Embryonic facial prominence (tissue), 1 donor: Measurements from ENCODE around the gene DZANK1.
"Not testable (repeated sequence)": the region's sequence is repeated elsewhere in the genome, so short reads cannot be mapped to it uniquely, and the experiment has no call there.

Experiments
- DNase-seq: peaks from one replicate; pipeline ENCODE4 v3.0.0-alpha.2; 2016; ENCODE audit errors: extremely low spot score

DZANK1 gene

DNA sequence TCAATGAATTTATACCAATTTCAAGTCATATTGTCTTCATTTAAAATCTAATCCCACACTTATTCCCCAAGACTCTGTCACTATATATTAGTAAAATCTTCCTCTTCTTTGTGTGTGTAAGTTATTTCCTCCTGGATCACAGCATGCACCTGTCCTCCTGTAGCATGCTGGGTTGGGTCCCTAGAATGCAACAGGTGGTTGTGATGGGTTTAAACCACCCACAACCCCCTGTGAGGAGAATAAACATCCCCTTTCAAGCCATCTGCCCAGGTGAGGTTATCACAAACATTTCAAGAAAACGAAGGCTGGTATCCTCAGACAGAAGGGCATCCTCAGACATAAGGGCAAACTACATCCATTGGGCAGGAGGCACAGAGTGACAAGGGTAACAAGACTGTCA is 26.4 kb downstream of the DZANK1 start:
- no peak for DNase-seq

DNA sequence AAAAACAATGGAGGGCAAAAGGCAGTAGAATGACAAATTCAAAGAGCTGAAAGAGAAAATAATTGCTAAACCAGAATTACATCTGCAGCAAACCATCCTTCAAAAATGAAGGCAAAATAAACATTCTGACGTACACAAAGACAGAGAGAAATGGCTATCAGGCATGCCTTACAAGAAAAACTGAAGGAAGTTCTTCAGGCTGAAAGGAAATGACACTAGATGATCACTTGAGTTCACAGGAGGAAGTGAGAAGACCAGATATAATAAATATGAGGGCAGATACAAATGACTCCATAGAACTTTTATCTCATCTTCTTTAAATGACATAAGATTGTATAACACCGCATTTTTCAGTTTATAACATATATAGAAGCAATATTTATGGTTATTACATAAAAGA is 30.0 kb downstream of the DZANK1 start:
- DNase-seq = no peak

DNA sequence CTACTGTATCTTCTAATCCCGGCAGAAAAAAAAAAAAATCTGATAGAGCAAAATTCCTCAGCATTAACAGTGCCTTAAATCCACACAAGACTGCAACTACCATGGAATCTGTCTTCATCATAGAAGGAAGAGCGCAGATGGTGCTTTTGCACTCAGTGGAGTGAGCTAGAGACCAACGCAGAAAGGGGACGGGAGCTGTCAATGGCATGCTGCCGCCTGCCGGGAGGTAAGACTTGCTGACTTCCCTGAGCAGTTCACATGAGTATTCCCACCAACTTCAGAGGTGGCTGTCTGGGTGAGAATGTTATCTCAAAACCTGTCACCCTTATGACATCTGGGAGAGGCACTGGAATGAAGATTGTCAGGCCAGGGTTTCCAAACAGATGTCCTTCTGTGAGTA is 35.6 kb downstream of the DZANK1 start:
- DNase-seq = no peak

DNA sequence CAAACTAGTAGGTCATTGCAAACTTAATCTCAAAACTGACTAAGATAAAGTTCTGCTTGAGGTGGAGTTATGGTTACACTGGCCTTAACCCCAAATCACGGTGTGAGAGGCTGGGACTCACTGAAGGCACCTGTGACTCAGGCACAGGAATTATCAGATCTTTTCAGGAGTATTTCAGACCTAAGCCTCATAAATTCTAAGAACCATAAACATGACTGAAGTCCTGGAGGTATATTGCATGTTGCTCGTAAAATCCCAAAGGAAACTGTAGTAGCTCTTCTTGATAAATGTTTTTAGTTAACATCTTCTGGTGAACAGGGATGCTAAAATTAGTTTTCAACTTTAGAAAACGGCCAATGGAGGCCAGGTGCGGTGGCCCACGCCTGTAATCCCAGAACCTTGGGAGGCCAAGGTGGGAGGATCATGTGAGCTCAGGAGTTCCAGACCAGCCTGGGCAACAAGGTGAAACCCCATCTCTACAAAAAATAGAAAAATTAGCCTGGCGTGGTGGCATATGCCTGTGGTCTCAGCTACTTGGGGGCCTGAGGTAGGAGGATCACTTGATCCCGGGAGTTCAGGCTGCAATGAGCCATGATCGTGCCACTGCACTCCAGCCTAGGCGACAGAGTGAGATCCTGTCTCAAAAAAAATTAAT is 36.5 kb downstream of the DZANK1 start:
- no peak for DNase-seq

DNA sequence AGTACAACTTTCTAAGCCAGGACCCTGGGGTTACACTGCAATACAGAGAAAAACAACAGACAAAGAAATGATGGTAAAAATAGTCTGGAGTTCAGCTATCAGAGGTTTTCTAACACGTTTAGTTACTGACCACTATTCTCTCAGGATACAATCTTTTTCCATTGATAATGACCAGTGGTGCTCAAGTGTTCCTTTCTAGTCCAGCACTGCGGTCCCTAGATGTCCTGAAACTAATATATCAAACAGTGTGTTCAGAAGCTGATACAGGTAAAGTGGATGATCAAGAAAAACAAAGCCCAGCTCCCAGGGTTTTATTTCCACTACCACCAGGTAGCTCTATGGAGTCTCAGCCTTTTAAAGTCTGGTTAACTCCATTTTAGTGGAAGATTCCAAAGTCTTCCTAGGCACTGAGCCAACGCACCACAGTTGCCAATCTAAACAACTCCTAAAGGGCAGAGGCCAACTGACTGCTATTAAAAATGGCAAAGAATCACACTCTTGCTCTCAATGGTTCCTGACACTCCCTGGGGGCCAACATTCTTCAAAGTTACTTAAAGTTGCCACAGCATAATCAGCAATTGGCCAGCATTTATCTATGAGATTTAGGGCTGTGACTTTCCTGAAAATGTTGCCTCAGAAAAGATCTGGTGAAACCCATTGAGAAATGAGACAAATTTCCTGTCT is 38.2 kb downstream of the DZANK1 start:
- no peak for DNase-seq

DNA sequence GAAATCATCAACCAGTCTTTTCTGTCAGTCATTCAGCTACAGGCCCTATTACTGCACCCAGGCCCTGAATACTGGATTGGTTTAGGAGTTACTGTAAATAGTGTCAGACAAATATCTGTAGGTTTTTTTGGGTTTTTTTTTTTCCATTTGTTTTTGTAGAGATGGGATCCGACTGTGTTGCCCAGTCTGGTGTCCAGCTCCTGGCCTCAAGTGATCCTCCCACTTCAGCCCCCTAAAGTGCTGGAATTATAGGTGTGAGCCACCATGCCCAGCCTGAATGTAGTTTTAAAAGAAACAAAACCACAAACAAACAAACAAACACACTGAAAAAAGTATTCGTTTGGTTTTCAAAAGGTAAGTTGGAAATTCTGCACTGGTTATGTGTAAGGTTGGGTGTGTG is 39.6 kb downstream of the DZANK1 start:
- no peak for DNase-seq

DNA sequence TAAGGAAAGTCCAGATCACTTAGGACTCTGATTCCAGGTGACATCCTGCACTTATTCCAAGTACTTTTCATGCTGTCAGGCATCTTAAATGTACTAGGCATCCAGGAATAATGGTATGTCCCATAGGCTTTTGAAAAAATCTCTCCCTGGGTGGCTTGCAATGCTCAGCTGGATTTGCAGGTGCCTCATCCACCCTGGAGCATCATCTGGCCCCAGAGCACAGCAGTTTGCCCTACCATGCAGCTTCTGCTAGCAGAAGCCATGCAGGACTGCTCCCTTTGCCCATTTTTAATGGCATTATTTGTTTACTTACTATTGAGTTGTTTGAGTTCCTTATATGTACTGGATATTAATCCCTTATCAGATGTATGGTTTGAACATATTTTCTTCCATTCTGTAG is 45.2 kb downstream of the DZANK1 start:
- no peak for DNase-seq

DNA sequence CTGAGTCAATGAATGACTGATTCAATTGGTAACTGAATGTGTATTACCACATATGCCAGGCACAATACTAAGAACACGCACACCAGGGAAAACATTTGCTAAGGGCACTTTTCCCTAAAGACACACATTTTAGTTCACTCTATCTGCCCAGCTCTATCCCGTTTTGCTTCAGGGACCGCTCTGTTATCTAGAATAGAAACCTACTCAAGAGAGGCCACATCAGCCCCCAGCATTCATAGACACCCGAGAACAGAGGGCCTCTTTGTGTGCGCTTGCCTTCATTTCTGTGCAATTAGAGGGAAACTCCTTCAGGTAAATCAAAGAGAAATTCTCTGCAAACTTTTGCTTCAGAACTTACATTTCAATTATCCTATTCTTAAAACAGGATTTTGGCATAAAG is 50.3 kb downstream of the DZANK1 start:
- no peak for DNase-seq

DNA sequence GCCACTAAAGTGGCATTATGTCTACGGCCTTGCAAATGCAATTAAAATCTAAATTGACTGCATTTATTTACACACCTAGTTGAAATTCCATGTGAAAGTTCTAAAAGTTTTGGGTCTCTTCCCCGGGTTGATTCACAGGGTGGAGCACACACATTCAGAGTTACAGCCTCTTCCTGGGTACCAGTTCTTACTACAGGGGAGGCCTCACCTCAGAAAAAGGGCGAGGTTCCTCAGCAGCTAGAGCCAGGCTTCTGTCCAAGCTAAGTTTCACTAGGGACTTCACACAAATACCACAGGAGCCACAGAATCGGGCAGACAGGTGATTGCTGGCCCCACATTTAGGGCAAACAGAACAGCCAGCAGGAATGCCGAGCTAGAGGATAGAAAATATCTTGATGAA is 52.7 kb downstream of the DZANK1 start:
- DNase-seq = no peak

DNA sequence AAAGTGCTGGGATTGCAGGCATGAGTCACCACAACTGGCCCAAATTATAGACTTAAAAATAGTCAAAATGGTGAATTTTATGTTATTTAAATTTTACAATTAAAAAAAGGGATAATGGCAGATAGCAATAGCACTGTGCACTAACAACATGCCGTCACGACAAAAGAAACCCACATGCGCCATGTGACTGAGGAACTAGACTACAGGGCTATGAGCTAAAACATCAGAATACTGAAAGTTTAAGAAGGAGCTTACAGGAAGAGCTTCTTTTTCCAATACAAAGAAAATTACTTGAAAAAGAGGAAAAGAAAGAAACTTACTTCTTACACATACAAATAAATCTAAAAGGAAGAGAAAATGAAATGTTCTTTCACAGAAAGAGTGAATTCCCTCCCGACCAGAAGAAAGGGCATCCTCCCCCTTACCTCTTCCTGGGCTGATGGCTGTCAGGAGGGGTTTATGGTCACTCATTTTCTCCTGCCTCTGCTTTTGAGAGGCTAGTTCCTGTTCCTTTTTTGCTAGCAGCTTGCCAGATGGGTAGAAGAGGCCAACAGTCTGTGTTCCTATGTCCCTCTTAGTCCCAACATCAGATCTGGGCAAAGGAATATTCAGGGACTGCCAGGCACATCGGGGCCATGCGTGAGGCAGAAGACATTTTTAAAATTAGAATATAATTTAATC is 54.5 kb downstream of the DZANK1 start:
- no peak for DNase-seq

DNA sequence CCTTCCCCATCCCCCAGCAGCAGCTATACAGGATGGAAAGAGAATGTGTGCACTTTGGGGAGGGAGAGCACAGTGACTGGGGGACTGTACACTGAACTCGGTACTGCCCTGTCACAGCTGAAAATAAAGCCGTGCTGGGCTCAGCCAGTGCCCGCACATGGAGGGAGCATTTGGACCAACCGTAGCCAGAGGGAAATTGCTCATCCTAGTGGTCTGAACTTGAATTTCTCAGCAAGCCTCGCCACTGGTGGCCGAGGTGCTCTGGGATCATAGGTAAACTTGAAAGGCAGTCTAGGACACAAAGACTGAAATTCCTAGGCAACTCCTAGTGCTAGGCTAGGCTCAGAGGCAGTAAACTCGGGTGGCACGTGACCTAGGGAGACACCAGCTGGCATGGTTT is 61.0 kb downstream of the DZANK1 start:
- no peak for DNase-seq

DNA sequence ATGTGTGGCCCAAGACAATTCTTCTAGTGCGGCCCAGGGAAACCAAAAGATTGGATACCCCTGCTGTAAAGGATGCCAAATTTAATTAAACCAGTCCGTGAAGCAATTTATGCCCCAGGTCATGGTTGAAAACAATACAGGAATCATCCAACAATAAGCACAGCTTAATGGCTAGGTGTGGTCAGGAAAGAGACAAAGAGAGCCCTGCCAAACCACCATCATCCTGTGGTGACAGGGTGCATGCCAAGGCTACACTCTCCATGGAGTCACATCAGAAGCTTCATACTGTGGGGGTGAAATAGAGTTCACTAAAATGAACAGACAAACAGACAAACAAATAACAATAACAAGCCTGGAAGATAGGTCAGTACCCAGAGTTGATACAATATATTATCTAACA is 62.7 kb downstream of the DZANK1 start:
- no peak for DNase-seq

DNA sequence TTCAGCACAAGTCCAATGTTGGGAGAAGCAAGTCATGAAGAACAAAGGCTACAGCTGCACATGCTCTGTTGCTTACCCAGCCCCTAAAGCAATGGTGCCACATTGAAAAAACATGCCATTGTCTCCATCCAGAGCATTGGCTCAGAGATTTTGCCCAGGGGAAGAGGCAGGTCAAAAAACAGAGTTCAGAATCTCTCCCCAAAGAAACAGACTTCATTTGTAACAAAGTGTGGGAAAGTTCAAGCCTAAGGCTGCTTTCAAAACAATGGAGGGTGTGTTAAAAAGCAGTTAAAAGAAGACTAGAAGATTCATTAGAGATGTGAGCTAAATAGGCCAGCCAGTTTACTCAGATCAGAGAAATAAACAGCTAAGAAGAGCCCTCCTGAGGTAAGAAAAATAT is 63.6 kb downstream of the DZANK1 start:
- no peak for DNase-seq

DNA sequence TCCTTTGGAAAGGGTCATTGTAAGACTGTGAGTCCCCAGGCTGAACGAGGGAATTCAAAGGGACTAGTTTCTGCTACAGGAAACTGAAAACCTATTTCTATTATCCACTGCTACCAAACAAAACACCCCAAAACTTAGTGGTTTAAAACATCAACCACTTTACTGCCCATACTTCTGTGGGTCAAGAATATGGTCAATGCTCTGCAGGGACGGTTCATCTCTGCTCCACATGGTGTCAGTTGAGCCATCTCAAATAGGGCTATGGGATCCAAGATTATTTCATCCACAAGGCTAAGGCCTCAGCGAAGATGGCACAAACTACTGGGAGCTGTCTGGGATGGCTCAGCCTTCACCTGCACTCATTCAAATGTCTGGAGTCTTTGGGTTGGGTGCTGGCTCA is 65.5 kb downstream of the DZANK1 start:
- DNase-seq = no peak

DNA sequence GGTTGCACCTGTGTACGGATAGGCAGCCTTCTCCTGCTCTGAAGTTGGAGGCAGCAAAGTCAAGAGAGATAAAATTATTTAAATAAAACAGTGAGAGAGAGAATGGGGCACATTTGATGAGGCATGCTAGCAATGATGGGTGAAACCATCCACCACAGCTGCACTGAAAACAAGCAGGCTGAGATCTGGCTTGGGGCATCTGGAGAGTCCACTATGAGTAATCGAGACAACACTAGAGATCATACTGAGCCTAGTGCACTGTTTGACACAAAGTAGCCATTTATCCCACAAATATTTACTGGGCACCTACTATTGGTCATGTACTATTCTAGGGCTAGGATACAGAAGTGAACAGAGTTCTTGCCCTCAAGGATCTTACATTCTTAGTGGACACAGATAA is 66.4 kb downstream of the DZANK1 start:
- no peak for DNase-seq

DNA sequence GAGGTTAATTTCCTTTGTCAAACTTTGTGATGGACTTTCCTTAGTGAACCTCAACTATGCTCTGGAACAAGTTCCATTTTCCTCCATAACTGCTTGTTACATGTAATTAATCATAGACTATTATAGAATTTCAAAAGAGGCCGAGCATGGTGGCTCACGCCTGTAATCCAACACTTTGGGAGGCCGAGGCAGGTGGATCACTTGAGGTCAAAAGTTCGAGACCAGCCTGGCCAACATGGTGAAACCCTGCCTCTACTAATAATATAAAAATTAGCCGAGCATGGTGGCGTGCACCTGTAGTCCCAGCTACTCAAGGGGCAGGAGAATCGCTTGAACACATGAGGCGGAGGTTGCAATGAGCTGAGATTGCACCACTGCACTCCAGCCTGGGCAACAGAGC is 68.1 kb downstream of the DZANK1 start:
- not testable (repeated sequence) for DNase-seq

DNA sequence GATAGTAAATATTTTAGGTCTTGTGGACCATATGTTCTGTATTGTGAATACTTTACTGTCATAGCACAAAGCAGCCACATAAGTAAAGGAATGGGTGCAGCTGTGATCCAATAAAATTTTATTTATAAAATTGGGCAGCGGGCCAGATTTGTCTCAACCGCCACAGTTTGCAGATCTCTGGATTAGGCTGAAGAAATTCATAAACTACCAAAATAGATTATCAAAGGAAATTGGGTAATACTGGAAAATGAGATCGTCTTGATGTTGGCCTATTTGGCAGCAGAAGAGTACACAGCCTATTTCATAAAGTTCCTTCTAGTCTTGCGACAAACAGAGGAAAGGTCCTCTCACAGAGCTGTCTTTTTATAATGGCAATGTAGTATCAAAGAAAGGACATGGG is 69.8 kb downstream of the DZANK1 start:
- no peak for DNase-seq

DNA sequence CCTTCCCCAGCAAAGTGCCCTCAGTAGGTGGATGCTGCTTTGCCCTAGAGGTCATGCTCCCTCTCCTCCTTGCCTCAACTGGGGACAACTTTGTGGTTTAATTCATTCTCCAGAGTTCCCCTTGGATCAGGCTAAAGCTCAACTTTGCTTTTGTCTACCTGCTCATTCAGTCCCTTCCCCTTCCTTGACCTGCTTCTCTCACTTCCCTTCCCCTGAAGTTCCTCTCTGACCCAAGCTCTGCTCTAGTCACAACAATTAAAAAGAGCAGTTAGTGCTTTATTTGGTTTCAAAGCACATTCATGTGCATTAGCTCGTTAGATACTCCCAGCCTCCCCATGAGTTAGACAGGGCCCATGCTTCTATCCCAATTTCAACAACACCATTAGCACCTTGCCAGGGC is 71.3 kb downstream of the DZANK1 start:
- DNase-seq = no peak

DNA sequence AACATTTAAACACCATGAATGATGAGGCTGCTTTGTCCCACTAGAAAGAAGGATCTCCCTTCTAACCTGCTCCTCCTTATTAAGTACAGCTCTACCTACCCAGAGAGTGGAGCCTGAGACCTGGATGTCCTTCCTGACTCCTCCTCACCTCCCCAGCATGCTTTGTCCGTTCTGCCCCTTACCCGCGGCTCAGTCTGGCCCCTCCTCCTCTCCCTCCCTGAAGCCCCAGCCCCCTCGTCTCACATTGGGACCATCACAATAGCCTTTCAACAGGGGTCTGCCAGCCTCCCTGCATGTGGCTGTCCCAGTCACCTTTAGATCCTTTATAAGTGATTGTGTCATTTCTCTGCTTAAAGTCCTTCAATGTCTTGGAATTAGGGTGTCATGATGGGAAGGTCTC is 72.5 kb downstream of the DZANK1 start:
- DNase-seq = no peak

DNA sequence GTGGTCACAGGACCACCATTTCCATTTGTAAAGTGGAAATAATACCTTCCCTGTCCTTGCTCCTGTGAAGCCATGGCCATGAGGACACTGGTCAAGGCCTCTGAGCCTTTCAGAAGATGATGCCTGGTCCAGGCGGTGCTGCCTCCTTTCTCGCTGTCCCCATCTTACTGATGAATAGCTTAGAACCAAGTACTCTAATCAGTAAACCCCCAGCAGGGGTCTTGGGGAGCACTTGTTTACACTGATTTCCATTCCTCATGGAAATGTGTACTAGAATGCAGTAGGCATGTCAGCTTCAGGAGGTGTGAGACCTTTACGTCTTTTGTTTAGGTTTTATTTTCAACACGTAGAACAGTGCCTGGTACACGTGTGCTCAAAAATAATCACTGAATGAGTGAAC is 75.1 kb downstream of the DZANK1 start:
- DNase-seq = no peak

DNA sequence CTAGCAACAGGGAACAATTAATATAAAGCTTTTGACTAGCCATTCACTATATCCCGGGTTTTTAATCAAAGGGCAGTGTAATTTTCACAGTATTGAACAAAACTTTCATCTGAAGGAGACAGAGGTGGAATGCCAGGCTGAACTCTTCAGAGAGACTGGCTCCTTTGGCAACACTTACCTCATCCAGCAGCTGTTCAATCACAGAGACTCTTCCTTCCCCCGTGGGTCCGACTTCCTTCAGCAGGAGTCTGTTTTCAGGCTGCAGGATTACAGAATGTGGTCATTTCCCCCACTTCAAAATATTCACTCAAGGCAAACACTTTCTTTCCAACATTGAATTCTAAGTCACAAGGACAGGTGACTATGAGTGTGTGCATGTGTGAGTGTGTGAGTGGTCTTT is 76.6 kb downstream of the DZANK1 start:
- no peak for DNase-seq

DNA sequence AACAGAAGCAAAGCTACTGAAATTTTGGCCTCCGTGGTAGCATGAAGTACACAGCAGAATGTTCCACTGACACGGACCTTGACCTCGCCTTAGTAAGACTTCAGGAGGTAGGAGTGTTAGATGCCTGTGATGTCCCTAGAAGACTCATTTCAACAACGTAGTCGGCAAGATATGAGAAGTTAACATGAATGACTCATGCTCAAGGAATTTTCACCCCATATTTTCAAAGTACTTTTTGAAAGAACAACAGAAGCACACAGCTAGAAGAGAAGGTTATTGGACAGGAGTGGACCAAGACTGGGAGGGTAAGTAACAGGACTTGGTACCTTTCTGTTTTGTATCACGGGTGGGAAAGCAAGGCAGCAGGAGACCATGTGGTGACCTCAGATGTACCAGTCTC is 78.0 kb downstream of the DZANK1 start:
- no peak for DNase-seq

DNA sequence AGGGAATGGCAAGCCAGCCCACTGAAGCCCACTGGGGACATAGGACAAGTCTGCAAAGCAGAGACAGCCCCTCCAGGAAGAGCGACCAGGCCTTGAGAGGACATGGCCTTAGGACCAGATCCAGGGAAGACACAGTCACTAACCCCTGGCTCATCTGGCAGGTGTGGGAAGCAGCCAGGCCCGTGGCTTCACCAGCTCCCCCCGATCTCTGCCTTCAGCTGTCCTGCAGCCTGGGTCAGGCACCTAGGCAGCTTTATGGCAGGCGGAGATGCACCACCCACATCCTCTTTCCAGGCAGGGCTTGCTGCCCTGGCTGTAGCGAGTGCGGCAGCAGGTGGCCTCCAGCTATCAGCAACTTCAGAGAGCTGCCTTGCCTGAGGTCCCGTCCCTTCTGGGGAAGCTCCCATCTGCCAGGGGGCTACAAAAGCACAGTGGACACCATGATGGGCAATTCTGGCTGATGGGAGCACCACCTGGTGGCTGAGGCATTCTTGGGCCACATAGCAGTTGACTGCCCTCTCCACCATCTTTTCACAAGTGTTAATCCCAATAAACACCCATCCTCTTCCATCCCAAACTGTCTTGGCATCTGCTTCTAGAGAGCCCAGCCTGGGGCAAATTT is 85.8 kb downstream of the DZANK1 start:
- DNase-seq = no peak
